Gastrocnemius medialis (tissue), 4 donors: ENCODE measurements around the gene SCGB1A1.

Experiments
- POLR2A ChIP-seq, 2 donors: fragments of 450-650 bp; IDR thresholded peaks; one replicate each; pipeline ENCODE4 v1.6.1; 2017; ENCODE audit warnings: antibody characterized with exemption in 2 of 2, mild to moderate bottlenecking in 2 of 2, moderate library complexity in 2 of 2
- TF ChIP-seq, protein P1 (sequence below), 5 experiments: fragments of 450-650 bp in 3 of 5; fragments of 200-600 bp in 2 of 5; sonication (generic) in 2 of 5; IDR thresholded peaks in 4 of 5; conservative IDR thresholded peaks in 1 of 5; 1 replicate in 4 of 5; 2 replicates in 1 of 5; pipeline ENCODE4 v1.5.1; 2016 to 2019; ENCODE audit warnings: antibody characterized with exemption in 5 of 5, mild to moderate bottlenecking in 3 of 5, moderate library complexity in 3 of 5

GRCh38 chr11:62411524-62411923 is 7.3 kb upstream of the SCGB1A1 start:
- TF ChIP-seq, protein P1, sequence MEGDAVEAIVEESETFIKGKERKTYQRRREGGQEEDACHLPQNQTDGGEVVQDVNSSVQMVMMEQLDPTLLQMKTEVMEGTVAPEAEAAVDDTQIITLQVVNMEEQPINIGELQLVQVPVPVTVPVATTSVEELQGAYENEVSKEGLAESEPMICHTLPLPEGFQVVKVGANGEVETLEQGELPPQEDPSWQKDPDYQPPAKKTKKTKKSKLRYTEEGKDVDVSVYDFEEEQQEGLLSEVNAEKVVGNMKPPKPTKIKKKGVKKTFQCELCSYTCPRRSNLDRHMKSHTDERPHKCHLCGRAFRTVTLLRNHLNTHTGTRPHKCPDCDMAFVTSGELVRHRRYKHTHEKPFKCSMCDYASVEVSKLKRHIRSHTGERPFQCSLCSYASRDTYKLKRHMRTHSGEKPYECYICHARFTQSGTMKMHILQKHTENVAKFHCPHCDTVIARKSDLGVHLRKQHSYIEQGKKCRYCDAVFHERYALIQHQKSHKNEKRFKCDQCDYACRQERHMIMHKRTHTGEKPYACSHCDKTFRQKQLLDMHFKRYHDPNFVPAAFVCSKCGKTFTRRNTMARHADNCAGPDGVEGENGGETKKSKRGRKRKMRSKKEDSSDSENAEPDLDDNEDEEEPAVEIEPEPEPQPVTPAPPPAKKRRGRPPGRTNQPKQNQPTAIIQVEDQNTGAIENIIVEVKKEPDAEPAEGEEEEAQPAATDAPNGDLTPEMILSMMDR (IDR thresholded peaks at IDR 0.05 in 4 of 5, conservative IDR thresholded peaks at IDR 0.05 in 1 of 5), result no peak
- no peak for TF ChIP-seq POLR2A (IDR thresholded peaks at IDR 0.05)
